HG03108 (cell line): ENCODE measurements around the gene CDK17.
"Not testable (repeated sequence)": the region's sequence is repeated elsewhere in the genome, so short reads cannot be mapped to it uniquely, and the experiment has no call there.

Experiments used
- ATAC-seq: cut with Tn5 transposase; IDR thresholded peaks from one replicate; pipeline ENCODE4 v1.9.1; 2021; ENCODE audit warnings: moderate library complexity; ENCODE audit not compliant: unreplicated experiment

CDK17 gene

DNA sequence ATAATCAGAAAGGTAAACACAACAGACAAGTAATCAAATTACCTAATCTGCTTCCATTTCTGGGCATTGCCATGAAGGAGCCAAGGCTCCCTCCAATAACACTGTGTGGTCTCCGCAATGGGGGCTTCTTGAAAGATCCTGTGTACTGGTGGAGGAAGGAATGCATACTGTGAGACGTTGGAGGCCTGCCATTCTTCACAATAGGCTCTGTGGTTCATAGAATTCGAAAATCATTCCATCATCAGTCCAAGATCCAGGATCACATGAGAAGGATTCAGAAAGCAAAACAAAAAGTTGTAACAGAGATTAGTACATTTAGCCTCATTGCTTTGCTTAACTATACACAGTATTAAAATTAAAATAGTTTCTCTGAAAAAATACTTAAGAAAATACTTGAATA is 76.3 kb downstream of the CDK17 start:
- ATAC-seq: no peak

DNA sequence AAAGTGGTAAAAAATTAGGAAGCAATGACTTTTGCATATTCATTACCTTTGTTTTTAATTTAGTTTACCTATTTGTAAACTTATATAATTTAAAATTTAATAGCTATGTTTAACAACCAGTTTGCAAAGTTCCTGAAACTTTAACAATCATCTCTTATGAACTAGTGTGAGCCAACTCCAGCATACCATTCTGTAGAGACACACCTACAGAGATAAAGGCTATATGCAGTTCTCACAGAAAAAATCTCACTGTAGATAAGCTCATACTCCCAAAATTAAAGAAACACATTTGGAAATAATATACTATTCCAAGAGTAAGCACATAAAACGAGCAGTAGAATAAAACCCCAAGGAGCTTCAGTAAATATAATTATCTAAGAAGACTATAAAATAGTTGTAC is 77.5 kb downstream of the CDK17 start:
- ATAC-seq: no peak

DNA sequence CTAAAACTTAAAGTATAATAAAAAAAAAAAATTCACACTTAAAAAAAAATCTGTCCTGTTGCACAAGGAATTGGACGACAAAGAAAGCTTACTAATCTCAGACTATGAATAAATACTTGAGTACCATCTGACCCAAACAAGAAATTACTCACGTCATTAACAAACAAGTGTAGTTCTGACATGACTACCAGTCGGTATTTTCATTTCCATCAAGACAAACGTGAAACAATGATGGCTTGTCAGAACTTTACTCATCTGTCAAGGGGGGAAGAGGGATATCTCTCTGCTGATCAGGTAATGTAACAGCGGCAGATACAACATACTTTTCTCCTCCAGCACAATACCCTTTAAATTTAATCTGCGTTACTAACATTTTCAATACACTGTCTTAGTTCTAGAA is 78.3 kb downstream of the CDK17 start:
- no peak for ATAC-seq

DNA sequence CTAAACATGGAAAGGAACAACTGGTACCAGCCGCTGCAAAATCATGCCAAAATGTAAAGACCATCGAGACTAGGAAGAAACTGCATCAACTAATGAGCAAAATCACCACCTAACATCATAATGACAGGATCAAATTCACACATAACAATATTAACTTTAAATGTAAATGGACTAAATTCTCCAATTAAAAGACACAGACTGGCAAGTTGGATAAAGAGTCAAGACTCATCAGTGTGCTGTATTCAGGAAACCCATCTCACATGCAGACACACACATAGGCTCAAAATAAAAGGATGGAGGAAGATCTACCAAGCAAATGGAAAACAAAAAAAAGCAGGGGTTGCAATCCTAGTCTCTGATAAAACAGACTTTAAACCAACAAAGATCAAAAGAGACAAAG is 82.4 kb downstream of the CDK17 start:
- not testable (repeated sequence) for ATAC-seq

DNA sequence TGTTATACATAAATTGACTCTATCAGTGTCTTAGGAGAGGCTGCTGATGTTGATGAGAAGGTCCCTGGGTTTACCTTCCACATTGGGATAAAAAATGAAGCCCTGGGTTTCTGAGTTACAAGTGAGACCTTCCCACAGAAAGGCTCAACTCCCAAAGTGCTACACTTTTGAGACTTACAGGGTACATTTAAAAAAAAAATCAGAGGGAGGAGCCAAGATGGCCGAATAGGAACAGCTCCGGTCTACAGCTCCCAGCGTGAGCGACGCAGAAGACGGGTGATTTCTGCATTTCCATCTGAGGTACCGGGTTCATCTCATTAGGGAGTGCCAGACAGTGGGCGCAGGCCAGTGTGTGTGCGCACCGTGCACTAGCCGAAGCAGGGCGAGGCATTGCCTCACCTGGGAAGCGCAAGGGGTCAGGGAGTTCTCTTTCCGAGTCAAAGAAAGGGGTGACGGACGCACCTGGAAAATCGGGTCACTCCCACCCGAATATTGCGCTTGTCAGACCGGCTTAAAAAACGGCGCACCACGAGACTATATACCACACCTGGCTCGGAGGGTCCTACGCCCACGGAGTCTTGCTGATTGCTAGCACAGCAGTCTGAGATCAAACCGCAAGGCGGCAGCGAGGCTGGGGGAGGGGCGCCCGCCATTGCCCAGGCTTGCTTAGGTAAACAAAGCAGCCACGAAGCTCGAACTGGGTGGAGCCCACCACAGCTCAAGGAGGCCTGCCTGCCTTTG is 84.3 kb downstream of the CDK17 start:
- ATAC-seq: not testable (repeated sequence)

DNA sequence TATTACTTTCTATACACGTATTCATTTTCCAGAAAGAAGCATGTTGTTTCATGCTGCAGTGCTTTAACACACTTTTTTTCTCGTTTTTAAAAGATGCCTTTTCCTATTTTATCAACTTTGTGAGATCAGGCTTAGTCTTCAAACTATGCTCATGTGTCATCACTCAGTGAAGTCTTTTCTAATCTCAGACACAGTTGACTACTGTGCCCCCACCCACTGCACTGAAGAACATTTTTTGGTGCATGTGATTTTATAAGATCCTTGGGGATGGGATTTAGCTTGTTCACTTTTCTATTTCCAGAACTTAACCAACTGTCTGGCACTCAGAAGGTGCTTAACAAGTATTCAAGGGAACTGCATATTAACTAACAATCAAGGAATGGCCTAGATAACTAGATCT is 85.5 kb downstream of the CDK17 start:
- ATAC-seq: no peak

DNA sequence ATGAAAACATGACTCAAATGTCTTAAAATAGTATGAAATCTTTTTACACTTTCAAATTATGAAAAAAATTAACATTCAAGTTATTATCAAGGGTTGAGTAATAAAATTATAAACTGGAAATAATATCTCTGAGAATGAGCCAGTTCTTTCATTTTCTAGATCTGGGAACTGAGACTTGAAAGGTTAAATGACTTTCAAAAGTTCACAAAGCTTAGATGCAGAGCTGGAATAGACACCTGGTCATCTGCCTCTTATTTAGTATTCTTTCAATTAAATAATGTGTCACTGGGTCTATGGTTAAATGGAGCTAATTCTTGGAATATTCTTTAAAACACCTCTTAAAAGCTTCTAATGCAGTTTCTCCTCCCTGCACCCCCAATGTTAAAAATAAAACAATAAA is 86.6 kb downstream of the CDK17 start:
- ATAC-seq: no peak

DNA sequence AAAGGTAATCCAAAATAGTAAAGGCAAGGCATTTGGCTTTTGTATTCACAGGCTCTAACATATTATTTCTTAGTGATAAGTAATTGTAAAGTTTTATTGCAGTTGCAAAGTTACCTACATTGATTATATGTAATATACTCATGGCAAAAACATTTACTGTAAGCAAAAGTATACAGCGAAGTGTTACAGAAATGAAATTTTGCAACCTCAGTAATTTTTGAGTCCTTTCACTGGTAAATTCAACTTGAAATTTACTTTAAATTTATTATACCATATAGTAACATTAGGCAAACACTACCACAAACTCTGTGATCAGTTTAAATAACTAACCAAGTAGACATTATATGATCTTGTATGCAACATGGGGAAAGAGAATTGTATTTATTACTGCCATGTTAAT is 89.0 kb downstream of the CDK17 start:
- ATAC-seq: no peak

DNA sequence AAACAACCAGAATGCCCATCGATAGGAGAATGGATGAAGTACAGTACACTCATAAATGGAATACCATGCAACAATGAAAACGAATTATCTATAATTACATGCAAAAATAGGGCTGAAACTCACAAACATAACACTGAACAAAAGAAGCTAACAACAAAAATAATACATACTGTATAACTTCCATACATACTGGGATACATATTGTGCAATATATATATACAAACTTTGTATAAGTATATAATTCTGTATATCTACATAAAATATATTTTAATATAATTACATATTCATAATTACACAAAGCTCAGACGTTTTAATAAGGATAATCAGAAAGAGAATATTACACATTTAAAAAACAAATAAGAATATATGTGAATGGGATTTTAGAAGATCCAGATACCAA is 90.2 kb downstream of the CDK17 start:
- no peak for ATAC-seq

DNA sequence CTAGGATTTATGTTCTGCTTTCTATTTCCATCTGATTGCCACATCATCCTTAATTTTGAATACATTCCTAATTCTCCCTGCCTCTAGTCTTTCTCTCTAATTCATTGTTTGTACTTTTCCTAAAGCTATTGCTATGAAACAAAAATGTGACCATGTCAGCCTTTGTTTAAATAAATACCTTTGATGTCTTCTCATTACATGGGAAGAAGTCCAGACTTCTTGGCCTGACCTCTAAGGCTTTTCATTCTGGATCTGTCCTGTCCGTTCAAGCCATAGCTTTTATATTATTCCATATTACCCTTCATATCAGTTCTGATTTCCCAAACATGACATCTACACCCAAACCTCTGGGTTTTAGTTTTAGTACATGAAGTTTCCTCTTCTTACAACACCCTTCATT is 91.4 kb downstream of the CDK17 start:
- ATAC-seq: no peak

DNA sequence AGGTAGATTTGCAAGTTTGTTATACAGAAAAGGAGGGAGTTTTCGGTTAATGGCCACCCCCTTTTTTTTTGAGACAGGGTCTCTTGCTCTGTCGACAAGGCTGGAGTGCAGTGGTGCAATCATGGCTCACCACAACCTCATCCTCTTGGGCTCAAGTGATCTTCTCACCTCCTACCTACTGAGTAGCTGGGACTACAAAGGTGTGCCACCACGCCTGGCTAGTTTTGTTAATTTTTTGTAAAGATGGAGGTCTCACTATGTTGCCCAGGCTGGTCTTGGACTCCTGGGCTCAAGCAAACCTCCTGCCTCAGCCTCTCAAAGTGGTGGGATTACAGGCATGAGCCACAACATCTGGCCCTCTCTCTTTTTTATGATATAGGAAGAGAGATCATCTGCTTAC is 94.6 kb downstream of the CDK17 start:
- ATAC-seq: no peak

DNA sequence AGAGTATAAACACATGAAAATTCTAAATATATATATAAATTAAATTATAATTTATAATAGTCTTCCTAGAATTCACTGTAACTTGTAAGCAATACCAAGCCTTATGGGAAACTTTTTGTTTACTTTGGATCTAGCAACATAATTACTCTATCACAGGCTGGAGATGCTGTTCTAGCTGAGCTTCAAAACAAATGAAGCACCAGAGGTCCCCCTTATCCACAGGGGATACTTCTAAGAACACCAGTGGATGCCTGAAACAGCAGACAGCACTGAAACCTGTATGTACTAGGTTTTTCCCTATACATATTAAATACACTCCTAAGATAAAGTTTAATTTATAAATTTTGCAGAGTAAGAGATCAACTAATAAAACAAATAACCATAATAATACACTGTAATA is 96.6 kb downstream of the CDK17 start:
- no peak for ATAC-seq

DNA sequence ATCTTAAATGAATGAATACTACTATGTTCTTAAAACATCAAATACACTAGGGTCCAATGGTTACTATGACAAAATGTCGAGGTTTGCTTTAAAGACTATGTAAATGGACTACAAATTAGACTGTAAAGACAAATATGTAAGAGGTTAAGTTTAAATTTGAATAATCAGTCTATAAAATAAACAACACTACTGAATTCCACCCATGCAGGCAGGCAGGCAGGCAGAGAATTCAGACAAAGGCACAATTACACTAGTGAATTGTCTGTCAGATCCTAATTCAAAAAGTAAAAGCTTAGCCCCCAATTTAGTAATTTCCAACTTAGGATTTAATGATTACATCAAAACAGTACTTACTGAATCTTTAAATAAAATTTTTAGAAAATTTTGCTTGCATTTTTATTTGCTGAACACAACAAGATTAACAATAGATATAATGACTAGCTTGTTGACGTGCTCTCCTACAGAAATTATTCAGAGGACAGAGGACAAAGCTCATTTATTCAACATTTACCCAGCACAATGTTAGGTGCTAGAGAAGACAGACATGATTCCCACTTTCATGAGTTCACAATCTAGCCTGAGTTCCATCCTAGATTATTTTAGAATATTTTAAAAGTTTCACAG is 97.4 kb downstream of the CDK17 start:
- ATAC-seq: no peak

DNA sequence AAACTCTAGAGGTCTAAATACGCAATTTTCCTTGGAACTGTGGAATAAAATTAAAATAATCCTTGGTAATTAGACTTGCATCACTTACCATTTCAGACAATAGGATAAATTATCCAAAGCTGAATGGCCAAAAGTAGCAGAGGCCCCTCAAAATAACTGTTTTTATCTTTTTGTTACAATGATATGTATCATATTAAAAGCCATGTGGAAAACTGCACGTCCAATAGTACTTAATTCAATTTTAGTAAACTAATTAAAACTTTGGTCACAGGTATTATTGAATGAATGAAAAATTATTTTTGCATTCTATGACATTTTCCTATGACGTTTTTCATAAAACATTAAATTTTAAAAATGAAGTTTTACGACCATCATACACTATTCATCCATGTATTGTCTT is 98.5 kb downstream of the CDK17 start:
- no peak for ATAC-seq

DNA sequence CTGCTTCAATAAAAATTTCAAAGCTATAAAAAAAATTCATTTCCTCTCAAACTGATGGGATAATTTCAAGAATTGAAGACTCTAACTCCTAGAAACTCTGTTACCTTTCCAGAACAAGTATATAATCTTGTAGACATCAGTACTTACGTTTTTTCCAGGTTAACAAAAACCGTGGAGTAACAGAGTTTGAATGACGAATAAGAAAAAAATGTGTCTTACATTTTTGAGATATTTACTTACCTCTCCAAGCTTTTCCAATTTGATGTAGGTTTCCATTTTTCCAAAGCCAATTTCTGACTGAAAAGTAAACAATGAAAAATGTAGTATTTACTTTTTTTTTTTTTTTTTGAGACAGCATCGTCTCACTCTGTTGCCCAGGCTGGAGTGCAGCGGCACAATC is 100.2 kb downstream of the CDK17 start:
- ATAC-seq: no peak

DNA sequence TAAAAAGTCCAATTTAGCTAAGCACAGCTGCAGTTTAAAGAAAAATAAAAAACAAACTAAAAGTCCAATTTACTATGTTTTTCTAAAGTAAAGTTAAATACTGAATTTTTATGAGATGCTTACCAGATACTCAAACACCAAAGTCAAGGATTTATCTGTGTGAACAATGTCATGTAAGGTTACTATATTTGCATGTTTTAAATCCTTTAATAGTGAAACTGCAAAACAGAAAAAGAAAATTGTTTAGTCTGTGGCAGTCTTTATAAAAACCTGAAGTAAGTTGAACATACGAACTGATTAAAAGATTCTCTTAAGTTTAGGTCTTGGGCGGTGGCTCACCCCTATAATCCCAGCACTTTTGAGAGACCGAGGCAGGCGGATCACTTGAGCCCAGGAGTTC is 102.7 kb downstream of the CDK17 start:
- no peak for ATAC-seq

DNA sequence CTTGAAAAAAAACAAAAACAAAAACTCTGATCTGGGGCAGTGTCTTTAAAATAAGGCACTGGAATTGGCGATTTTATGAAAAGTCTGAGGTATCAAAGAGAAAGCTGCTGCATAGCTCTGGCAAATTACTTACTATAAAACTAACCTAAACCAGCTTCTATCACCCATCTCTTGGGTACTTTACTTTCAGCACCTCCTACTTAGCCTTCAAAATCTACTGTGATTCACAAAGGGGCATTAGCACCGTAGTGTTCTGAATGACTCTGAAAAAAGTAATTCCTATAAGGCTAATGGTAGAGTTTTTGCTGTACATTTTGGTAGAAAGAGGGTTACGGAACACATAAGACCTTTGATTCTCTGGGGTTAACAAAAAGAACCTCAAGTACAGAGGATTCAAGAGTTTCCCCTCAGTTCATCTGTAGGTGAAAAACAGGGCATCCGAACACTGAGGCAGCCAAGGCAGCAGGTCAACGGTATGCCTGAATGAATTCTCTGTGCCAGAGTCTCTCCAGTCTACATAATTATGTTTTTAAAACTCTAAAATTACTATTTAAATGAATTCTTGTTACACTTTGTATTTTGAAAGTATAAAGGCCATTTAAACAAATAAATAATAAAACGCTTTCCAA is 104.6 kb downstream of the CDK17 start:
- no peak for ATAC-seq

DNA sequence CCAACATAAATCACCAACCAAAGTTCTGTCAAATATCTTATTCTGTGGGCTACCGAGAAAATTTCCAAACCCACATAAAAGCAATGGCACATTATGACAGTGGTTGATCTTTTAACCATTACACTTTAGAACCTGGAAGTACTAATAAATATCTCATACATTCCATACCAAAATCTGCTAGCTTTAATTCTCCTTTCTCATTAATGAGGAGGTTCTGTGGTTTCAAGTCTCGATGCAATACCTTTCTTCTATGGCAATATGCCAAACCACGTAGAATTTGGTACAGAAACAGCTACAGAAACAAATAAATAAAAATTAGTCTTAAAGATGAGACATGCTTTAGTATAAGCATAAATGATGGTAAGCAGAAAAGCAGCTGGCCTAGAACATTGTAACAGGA is 105.4 kb downstream of the CDK17 start:
- no peak for ATAC-seq

DNA sequence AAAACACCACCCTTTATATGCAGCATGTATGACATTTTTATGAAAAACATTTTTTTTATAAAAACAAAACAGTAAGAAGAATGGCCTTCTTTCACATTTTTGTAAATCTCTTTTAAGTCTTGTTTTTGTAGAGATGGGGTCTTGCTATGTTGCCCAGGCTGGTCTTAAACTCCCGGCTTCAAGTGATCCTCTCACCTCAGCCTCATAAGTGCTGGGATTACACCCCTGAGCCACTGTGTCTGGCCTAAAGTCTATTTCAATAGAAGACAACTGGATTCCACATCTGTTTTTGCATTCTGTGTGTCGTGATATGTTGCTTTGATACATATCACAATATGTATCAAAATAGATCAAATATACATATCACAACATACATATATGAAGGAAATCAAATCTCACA is 107.1 kb downstream of the CDK17 start:
- no peak for ATAC-seq

DNA sequence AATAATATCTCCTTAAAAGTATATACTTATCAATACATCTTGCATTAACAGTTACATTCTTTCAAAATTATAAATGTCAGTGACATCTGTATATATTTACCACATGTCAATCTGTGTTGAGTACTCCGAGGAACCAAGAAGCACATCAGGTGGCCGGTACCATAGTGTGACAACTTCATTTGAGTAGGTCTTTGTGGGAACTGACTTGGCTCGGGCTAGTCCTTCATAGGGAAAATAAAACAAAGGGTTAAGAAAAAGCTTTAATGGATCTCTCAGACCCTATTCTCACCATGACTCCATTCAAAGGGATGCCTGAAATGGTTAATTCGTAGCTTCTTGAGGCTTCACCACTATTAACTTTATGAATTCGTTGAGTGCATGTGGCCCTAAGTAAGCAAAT is 111.2 kb downstream of the CDK17 start:
- ATAC-seq: no peak

DNA sequence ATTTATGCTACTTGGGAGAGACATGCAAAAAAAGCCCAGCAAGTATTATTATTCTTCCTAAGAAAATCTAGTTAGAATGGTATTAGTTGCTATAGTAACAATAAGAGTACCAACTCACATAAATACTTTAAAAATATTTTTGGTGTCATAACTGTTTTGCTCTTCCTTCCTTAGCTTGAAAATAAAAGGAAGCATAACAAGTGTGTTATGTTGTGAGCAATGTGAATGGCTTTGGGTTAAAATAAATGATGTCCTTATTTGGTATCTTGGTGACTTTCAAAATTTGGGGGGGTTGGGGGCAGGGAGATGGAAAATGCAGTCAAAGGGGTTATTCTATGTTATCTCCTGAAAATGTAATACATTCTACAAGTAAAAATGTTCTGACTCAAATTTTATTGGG is 115.1 kb downstream of the CDK17 start:
- ATAC-seq: no peak

DNA sequence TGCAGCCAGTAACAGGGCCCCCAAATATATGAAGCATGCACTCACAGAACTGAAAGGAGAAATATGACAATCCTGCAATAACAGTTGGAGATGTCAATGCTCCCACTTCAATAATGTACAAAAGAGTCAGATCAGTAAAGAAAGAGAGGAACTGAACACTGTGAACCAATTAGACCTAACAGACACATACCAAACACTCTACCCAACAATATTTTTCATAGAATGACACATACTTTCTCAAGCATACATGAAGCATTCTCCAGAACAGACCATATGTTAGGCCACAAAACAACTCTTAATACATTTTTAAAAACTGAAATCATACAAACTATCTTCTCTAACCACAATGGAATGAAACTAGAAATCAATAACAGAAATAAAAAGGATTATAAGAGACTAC is 125.9 kb downstream of the CDK17 start:
- no peak for ATAC-seq
